NCI-H2171 (cell line): ENCODE measurements around the gene ENPEP.
"Not testable (repeated sequence)": the region's sequence is repeated elsewhere in the genome, so short reads cannot be mapped to it uniquely, and the experiment has no call there.

Experiments
- DNase-seq: peaks from one replicate; lab custom pipeline; 2025; lab: John Stamatoyannopoulos, UW

ENPEP gene, protein sequence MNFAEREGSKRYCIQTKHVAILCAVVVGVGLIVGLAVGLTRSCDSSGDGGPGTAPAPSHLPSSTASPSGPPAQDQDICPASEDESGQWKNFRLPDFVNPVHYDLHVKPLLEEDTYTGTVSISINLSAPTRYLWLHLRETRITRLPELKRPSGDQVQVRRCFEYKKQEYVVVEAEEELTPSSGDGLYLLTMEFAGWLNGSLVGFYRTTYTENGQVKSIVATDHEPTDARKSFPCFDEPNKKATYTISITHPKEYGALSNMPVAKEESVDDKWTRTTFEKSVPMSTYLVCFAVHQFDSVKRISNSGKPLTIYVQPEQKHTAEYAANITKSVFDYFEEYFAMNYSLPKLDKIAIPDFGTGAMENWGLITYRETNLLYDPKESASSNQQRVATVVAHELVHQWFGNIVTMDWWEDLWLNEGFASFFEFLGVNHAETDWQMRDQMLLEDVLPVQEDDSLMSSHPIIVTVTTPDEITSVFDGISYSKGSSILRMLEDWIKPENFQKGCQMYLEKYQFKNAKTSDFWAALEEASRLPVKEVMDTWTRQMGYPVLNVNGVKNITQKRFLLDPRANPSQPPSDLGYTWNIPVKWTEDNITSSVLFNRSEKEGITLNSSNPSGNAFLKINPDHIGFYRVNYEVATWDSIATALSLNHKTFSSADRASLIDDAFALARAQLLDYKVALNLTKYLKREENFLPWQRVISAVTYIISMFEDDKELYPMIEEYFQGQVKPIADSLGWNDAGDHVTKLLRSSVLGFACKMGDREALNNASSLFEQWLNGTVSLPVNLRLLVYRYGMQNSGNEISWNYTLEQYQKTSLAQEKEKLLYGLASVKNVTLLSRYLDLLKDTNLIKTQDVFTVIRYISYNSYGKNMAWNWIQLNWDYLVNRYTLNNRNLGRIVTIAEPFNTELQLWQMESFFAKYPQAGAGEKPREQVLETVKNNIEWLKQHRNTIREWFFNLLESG

DNA sequence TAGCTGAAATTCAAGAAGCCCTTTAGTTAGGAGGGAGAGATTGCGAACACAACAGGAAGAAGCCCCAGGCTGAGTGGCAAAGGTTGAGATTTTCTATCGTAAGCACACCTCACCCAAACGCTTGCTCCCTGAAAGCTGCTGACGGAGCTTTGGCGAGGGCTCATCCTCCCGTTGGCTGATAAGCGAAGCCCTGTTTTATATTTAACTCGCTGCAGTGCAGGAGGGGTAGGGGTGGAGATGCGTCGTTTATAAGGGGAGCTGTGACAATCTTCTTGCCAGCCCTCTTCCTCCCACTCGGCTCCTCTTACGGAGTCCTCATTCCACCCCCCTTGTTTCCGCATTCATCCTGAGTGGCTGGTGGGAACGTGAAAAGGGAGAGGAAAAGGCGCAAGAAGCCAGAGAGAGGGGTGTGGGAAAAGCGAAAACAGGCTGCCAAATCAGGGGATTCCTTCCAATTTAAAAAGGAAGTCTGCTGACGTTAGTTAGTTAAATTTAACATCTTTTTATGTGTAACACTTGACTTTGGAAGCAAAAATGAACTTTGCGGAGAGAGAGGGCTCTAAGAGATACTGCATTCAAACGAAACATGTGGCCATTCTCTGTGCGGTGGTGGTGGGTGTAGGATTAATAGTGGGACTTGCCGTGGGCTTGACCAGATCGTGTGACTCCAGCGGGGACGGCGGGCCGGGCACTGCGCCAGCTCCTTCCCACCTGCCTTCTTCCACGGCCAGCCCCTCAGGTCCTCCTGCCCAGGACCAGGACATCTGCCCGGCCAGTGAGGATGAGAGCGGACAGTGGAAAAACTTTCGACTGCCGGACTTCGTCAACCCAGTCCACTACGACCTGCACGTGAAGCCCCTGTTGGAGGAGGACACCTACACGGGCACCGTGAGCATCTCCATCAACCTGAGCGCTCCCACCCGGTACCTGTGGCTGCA is at the start of gene ENPEP:
Gene ENPEP, plus strand, starts transcription at position 275 of the 938 bp plus-strand sequence. Its CDS starts 260 bp downstream, at position 535.
- no peak for DNase-seq

DNA sequence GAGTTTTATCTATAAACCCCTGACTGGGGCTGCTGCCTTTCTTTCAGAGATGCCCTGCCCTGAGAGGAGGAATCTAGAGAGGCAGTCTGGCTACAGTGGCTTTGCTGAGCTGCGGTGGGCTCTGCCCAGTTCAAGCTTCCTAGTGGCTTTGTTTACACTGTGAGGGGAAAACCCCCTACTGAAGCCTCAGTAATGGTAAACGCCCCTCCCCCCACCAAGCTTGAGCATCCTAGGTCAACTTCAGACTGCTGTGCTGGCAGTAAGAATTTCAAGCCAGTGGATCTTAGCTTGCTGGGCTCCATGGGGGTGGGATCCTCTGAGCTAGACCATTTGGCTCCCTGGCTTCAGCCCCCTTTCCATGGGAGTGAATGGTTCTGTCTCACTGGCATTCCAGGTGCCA is 44.1 kb upstream of the ENPEP start:
- not testable (repeated sequence) for DNase-seq

DNA sequence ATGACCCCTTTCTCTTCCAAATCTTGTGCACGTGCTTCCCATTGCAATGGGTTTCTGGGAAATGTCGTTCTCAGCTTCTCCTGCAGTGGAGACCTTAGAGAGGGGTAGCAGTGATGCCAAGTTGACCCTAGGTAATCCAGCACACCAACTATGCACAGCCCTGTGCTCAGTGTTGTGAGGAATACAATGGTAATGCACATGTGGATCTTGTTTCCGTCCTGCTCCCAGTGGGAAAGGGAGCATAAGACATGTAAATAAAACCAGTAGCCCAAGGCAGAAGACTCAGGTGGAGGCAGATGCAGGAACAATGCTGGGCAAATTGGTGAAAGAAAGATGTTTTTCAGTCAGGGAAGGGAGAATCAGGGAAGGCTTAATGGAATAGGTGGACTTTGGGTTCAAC is 38.7 kb upstream of the ENPEP start:
- DNase-seq: not testable (repeated sequence)

DNA sequence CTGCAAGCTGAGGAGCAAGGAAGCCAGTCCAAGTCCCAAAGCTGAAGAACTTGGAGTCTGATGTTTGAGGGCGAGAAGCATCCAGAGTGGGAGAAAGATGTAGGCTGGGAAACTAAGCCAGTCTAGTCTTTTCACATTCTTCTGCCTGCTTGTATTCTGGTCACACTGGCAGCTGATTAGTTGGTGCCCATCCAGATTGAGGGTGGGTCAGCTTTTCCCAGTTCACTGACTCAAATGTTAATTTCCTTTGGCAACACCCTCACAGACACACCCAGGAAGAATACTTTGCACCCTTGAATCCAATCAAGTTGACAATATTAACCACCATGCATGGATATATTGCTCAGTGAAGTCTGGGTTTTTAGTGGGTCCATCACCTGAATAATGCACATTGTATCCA is 36.7 kb upstream of the ENPEP start:
- DNase-seq: not testable (repeated sequence)

DNA sequence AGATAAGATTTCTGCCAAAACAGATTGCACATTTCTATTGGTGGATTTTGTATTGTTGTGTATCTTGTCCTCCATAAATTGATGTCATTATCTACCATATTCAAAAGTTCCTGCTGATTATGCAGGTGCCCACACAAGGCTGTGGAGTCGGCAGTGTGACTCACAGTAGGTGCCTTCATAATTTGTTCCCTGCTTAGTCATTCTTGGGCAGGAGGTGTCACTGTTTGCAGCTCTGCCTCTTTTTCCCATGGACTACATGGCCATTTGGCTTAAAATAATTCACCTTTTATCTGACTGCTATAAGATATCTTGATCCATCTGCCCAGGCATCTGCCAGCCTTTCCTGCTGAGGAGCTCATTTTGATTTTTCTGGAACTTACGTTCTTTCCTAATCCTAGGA is 33.6 kb upstream of the ENPEP start:
- no peak for DNase-seq

DNA sequence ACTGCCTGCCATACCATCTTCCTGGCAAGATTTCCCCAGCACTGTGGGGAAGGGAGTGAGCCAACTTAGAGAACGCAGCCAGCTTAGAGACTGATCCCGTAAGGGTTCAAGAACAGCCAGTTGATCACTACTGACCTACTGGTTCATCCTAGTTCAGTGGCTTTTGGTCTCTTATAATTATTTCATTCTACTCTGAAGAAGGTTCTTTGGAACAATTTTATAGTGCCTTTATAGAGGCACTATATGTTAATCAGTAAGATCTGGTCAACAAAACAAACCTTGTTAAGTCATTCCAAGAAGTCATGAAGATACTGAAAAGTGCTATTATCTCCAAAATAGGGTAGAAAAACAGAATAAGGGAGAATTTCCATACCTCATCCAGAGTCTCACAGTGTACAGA is 33.2 kb upstream of the ENPEP start:
- no peak for DNase-seq

DNA sequence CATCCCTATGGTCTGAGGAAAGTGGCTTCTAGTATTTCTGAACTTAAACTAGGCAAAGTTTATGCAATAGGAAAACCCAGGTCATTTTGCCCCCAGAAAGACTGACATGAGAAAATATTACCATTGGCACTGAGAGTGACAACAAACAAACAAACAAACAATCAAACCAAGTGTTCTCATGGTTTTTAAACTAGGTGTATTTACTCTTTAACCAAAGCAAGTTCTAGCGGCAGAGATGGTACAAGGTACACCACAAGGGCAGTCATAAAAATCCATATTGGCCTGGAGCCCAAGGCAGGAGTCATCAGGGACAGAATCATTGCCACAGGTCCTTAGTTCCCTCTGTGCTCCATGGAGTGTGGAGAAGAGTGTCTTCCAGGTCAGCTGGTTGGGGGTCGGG is 26.0 kb upstream of the ENPEP start:
- no peak for DNase-seq

DNA sequence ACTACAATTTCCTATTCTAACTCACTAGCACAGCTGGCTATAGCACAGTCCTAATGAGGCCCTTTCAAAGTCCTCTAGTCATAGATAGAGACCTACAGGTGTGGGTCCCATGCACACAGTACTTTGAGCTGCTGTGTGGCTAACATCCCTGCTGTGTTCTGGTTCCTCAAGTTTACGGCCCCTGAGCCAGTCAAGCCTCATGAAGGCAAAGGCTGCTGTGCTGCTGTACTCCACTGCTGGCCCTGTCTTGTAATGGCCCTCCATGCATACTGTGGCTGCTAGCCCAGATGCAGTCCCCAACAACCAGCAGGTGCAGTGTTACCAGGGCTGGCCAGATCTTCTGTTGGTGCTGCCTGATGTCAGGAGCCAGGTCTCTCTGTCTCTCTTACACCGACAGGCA is 23.4 kb upstream of the ENPEP start:
- DNase-seq: no peak

DNA sequence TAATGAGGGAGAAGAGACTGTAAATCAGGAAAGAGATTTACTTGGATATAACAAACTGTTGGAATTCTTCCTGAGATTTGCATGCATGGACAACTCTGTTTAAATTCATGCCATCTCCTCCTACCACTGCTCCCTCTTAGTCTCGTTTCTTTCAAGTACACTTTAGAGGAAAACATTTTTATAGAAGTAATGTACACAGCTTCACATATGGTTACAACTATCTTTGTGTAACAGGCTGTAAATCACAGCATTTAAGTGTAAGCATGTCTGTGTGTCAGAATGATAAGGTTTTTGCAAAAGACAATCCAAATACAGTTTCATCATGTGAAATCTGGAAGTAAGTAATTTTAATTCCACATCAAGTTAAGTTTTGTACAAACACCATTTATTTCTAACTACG is 21.5 kb upstream of the ENPEP start:
- no peak for DNase-seq

DNA sequence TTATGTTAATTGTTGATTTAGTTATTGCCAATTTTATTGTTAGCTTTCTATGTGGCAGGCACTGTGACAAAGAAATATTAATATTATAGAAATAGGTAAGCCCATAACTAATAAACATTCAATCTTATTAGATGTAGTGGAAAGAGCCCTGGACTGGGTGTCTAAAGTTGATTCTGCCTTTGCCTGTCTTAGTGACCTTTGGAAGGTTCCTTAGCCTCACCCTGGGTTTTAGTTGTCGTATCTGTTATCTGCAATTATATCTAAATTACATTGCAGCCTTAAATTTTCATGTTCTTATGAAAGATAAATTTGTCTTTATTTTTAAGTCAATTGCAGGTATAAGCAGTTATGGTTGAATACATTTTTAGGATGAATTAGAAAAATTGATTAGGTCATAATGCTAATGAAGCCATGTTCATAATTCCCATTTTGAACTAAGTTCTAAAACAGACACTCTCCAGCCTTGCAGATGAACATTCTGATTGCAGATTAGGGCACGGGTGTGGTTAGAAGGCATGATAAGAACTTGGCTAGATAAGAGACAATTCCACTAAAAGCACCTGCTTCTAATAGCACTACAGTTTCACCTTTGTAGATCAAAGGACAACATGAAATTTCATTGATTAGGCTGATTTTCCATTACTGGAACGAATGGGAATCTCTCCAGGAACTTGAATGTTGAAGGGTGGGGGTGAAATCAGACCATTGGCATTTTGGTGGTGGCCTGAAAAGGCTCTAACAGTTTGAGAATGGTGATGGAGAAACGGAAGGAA is 17.3 kb upstream of the ENPEP start:
- no peak for DNase-seq

DNA sequence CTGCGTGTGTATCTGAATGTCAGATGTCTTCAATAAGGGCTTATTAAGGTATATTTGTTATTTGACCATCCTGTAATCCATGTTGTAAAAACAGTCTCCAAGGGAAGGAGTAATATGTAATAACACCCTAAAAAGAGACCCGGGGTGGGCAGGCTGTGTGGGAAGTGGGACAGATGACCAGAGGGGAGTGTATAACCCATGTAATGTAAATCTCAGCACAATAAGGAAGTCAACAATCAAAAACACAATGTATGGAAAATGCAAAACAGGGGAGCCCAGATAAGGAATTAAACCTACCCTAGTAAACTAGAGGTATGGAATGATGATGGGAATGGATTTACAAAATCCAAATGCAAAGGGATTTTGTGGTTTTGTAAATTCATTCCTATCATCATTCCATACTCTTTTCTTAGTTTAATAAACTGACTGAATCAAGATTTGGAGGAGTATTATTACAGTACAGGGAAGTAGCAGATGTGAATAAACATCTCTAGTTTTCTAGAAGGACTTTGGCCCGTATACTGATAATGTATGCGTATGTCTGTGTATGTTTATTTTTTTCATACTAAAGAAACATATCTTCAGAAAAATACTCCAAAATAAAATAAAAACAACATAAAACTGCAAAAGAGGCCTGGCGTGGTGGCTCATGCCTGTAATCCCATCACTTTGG is 15.7 kb upstream of the ENPEP start:
- no peak for DNase-seq

DNA sequence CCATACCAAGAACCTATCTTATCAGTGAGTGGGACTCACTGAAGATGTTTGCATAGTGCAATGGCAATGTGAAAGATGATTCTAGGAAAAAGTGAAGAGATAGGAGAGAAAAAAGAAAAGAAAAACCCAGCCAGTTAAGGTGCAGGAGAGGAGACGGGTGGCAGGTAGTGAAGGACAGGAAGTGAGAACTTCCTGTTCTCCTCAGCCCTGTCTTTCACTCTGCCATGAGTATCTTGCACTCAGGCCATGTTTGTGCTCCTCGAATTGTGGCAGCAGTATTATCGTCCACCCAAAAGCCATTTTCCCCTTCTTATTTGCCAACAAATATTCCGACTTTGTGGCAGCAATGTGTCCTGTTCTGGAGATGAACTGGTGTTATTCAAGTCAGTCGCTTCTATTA is 8.6 kb upstream of the ENPEP start:
- DNase-seq: no peak

DNA sequence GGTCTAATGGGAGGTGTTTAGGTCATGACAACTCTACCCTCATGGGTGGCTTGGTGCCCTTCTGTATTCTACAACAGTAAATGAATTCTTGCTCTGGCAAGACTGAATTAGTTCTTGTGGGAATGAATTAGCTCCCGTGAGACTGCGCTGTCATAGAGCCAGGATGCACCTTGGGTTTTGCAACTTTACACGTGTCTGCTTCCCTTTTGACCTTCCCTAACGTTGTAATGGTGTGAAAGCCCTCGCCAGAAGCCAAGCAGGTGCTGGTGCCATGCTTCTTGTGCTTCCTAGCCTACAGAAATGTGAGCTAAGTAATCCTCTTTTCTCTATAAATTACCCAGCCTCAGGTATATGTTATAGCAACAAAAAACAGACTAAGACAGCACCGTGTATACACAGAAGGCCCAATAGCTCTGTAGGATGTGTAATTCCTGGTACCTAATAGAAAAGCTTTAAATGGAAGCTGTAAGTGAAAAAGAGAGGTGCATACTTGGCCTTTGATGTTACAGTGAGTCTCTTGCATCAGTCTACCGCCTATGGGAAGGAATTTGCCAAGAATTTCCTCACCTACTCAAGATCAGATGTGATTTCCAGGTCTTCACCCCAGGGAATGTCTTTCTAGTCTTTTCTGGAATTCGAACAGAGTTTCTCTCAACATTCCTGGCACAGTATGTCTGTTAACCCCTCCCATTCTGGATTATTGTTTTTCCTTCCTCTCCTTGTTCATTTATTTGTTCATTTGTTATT is 3.2 kb upstream of the ENPEP start:
- DNase-seq: no peak

DNA sequence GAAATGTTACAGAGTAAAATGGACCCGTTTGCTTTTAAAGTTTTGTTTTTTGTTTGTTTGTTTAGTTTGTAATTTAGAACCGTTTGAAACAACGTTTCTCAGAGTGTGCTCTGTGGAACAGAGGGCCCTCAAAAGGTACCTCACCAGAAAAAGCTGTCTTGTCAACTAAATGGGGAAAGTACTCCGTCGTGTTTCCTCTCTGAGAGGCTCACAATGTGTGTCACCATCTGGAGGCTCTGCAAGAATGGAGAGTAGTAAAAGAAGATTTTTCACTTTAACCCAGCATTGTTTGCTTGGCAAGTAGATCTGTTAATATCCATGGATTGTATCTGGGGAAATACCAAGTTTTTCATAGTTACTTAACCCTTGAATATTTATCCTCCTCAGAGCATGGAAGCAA is 1.5 kb upstream of the ENPEP start:
- no peak for DNase-seq

DNA sequence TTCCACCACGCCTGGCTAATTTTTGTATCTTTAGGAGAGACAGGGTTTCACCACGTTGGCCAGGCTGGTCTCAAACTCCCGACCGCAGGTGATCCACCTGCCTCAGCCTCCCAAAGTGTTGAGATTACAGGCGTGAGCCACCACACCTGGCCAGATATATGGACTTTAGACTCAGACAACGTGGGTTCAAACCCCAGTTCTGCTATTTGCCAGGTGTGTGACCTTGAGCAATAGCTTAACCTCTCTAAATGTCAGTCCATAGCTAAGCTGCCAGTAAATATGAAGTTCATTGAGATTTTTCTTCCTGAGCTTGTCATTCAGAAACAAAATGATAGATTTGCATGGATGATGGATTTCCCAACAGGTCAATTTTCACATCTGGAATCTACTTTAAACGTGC is 875 bp upstream of the ENPEP start:
- not testable (repeated sequence) for DNase-seq

DNA sequence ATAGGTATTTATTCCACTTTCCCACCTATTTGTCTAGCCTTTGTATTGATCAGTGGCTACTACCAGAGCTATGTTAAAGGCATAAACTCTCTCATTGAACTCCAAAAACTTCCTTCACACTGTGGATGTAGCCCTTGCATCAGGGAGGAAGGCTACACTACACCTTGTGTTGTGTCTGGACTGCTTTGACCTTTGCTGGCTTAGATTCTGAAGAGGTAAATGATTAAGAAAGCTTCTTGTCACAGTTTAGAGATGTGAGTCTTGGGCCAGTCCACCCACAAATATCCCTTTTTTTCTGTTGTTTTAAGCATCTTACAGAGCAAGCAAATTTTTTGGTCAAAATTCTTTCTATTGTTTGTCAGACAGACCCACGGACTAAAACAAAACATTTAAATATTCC is 1.9 kb downstream of the ENPEP start:
- no peak for DNase-seq

DNA sequence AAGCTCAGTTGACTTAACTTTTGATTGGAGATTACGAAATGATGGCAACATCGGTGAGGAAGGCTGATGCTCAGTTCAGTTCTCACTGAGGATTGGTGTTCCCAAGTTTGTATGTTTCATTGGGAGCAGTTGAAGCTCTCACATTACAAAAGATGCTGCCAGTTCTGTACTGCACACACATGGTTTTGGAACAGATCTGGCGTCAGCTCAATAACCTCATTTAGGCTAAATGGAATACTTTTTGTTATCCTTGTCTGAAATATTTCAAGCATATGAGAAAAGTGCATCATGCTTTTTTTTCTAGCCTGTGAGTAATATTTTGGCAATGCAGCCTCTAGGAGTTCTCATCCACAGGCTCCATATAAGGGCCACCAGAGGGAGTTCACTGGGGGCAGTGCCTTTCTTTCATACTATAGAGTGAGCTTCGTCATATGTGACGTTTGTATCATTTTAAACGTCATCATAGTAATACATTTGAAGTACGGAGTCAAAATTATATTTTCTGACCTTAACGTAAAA is 4.1 kb downstream of the ENPEP start:
- DNase-seq: no peak

DNA sequence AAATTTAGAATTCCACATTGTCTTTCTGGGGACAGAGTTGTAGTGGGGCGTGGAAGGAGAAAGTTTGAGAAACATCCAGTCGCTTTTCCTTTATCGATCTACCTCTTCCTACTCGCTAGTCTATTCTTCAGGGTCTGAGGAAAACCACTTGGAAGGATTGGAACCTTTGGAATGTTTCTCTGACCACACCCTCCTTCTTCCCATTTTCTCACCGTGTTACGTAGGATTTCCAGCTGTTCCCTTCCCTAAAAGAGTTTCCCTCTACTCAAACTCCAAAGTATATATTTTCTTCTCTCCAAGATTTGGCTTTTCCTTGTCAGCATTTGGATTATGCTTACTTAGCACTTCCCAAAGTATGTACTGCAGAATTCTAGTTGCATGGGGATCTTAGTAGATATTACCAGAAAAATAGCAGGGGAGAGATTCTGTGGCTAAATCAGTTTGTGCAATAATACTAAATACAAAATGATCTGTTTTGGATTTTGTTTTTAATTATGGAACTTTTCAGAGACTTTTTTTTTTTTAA is 4.9 kb downstream of the ENPEP start:
- DNase-seq: no peak

DNA sequence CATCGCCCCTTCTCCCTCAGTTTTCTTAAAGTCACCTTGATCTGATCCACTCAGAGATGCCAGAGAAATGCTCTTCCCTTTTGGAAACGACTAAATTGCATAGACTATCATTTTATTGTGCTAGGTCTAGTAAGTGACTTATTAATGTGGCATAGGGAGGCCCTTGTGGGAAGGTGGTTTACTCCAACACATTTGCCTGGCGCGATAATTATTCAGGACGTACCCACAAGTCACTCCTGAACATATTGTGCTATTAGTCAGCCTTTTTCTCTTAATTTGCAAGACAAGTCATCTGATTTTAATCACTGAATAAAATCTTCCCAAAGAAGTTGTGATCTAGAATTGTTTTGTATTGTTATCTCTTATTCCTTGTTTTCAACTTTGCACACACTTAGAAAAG is 7.6 kb downstream of the ENPEP start:
- no peak for DNase-seq
